Smooth muscle cell of the brain vasculature (primary cell): ENCODE results near the gene DBI.

ENCODE experiments used
- DNase-seq: peaks from one replicate; pipeline ENCODE4 v3.0.0-alpha.2; 2012; ENCODE audit warnings: low read depth, low spot score

Gene DBI

DNA sequence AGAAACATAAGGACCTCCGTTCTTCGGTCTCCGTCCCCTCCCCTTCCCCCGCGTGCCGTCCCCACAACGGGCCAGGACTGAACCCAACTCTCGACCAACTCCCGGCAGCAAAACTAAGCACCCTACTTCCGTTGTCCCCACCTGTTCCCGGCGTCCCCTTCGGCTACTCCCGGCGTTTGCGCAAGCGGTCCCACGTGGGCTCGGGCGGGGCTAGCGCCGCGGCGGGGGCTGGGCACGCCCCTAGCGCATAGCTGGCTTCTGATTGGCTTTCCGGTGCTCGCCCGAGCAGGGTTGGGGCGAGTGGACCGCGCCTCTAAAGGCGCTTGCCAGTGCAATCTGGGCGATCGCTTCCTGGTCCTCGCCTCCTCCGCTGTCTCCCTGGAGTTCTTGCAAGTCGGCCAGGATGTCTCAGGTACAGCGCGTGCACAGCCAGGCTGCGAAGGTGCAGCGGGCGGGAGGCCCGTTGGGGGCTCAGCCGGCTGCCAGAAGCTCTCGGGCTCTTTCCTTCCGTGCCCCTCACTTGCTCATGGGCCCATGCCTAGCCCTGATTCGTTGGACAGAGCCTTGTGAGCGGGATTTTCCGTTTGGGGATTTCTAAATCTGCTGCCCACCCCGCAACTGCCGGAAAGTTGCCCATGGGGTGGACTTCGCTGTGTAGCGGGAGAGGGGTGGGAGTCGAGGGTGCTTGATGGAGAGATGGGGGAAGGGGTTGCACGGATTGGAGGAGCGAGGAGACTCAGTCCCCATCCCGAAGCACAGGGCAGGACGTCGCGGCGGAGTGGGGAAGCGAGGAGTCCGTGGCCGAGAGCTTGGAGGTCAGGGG is at the start of gene DBI, which contains the start of gene C2orf76:
Gene DBI (plus strand): TSS at position 329 of the 823 bp plus-strand sequence. CDS start 75 bp downstream, at position 404.
Gene C2orf76 (minus strand): TSS at position 186 of the 823 bp plus-strand sequence. CDS start 26,875 bp downstream, outside the sequence.
- DNase-seq, result peak; percentile 87

DNA sequence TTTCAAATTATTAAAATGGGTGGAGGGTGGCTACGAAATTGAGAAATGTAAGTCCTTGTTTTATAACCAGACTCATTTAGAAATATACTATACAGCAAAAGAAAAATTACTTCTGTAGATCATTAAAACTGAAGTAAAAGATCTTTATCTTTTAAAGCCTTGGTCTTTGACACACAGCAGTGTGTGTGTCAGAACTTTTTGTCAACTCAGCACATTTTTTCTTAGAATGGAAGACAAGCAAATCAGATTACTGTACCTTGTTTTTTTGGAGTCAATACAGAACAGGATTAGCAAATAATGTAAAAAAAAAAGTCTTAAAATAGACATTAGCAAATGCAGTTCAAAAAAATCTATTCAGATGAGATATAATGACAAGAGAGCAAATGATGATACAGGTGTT is 49.2 kb upstream of the DBI start:
- DNase-seq, result no peak

DNA sequence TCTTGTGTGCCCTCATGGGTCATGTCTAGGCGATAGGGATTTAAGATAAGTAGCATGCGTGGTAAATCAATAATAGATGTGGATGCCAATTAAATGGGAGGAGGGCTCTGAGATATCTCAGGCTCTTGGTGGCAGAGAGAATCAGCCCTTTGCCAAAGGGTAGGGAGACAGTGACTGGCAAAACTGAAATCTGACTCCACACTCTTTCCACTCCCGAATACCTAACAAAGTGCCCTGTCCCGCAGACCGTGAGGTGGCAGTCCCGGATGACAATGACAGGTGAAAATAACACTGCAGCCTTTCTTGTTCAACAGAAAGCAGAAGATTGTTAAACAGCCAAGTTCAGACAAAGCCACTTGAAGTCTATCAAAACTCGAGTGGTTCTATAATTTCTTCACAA is 47.2 kb upstream of the DBI start:
- no peak for DNase-seq

- DNase-seq, result no peak
Observed at GRCh38 chr2:119323459-119323858, 43.3 kb upstream of the DBI start.

GRCh38 chr2:119324685-119325270 is 42.0 kb upstream of the DBI start:
- DNase-seq, result no peak

- DNase-seq, result no peak
Observed at GRCh38 chr2:119326938-119327337, 39.8 kb upstream of the DBI start.

DNA sequence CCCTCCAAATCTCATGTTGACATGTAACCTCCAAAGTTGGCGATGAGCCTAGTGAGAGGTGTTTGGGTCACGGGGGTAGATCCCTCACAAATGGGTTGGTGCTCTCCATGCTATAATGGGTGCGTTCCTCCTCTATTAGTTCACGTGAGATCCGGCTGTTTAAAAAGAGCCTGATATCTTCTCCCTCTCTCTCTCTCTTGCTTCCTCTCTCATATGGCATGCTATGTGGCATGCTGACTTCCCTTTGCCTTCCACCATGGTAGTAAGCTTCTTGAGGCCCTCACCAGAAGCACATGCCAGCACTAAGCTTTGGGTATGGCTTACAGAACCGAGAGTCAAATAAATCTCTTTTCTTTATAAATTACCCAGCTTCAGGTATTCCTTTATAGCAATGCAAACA is 39.3 kb upstream of the DBI start:
- no peak for DNase-seq

DNA sequence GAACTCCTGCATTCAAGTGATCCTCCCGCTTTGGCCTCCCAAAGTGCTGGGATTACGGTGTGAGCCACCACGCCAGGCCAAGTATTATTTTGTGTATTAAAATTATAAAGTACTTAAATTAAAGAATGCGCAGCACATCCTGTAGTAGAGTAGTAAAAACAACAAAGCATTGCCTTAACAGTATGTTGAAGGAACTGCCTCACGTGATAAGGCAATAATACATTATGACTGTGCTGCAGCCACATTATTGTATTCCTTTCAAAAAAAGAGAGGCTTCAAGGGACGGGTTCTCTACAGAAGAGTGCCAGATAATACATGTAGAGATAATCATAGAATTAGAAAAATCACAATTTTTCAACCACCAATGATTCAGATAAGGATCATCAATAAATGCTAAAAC is 33.8 kb upstream of the DBI start:
- DNase-seq, result no peak

DNA sequence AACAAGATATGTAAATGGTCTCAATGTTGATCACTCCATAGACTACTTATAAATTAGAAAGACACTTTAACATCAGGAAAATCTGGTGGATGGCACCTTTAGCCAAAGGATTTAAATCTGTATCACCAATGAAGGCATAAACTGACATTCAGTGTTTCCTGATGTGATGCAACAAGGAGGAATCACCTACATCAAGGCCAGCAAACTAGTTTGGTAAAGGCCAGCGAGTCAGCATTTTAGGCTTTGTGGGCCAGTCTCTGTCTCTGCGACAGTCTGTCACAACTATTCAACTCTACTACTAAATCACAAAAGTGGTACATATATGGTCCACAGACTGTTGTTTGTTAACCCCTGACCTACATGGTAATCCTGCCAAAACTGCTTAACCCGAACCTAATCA is 33.4 kb upstream of the DBI start:
- no peak for DNase-seq

GRCh38 chr2:119333833-119334232 is 32.9 kb upstream of the DBI start:
- DNase-seq, result no peak

DNA sequence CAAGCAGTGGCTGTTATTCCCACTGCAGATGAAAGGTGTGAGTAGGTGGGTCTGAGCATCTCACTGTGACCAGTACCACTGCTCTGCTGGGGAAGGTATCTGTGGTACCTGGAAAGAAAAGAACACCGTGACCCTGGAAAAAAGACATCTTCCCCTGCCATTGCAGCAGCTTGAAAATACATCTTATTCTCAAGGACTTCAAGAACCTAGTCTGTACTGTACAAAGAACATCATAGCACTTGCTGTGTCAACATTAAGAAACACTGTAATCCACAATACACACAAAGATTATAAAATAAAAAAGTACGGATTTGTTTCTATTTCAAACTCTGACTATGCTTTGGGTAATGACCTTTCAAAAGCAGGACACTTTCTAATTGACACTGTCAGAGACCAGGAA is 29.0 kb upstream of the DBI start:
- no peak for DNase-seq

DNA sequence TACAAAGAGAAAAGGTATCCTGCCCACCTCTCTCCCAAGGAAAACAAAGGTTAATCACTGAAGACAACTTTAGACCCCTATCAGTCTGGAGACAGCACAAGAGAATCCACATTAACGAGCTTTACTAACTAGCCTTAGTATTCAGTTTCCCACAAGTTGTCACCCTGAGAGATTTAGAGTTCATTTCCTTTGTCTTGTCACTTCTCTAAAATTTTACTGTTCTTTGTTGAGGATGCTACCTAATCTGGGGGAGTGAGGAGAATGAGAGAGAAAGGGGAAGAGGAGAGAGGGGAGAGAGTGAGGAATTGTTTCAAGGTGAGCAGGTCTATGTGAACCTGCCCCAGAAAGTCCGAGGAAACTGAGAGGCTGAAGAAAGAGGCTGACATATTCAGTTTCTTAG is 28.5 kb upstream of the DBI start:
- no peak for DNase-seq

DNA sequence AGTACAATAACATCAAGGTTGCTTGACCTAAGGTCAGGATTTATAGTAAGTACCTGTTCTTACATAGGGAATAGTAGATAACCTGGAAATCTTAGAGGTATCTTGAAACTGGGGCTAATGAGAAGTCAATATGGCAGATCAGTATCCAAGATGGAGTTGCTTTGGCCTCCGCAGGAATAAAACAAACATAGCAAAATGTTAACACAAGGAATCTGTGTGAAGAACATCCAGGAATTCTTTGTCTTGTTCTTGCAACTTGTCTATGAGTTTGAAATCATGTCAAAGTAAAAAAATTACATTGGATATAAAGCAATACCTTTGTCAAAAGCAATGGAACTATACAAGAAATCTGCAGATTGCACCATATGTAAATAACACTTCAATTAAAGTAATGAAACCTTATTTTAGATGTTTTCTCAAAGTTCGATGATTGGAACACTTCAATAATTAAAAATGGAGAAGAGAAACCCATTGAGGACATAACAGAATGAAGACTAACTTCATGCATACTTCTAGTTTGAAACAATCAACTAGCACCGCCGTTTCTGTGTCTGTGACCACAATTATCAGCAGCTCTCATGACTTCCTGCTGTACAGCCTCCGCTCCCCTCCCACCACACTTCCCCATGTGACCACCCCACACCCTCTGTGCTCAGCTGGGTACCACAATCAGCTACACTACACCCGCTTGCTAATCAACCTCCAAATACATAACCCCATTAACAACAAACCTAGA is 27.8 kb upstream of the DBI start:
- DNase-seq, result no peak

GRCh38 chr2:119339562-119339923 is 27.2 kb upstream of the DBI start:
- DNase-seq, result no peak

DNA sequence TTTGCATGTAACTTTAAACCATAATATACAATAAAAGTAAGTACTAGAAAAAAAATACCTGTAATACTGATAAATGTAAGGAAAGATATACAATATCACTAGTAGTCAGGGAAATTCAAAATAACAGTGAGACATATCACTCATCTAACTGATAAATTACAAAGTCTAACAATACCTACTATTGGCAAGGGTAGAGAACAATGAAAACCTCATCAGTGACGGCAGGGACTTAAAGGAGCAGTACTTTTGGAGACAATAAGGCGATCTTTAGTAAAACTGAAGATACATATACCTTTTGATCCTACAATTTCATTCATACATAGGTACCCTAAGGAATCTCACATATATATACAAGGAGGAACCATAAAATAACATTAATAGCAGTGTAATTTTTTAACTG is 25.1 kb upstream of the DBI start:
- DNase-seq, result no peak

- DNase-seq, result no peak
Observed at GRCh38 chr2:119349289-119349688, 17.5 kb upstream of the DBI start.

DNA sequence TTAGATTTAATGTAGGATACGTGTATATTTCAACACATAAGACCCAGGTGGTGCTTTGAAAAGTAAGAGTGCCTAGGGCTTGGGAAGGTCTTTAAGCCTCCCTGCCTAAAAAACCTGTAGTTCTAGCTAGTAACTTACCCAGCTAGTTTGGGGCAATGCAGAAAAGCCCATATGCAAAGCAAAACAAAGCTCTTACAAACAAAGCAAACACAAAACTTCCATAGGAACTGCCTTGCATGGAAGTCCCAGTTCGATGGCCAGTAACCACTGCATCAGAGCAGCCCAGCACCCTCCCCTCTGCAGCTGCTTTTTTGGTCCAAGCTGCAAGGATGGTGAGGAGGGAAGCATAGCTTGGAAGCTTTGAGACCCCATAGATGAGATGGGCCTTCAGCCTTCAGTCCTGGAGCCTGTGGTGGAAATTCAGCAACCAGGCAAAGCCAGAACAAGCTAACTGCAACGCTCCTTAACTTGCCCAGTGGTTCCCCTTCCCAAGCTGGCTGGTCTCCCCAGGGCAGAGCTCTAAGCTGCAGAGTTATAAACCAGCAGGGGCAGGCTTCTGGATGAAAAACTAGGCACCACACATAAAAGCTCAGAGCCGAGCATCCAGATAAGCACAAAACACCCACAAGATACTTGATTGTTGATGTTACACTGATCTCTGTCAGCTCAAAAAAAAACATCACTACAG is 16.3 kb upstream of the DBI start:
- DNase-seq, result no peak

DNA sequence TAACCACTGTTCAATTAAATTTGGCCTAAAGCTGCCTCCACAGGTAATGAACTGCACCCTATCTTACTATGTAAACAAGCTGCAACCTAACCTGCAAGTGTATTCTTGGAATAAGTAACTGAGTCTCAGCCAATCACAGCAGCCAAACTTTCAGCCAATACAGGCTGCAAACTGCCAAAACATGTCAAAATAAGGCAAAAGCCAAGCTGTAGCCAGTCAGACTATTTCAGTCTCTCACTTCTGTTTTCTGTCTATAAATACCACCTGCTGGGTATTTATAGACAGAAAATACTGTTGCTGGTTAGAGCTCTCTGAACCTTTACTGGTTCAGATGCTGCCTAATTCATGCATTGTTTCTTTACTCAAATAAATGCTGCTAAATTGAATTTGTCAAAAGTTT is 14.4 kb upstream of the DBI start:
- DNase-seq, result no peak

DNA sequence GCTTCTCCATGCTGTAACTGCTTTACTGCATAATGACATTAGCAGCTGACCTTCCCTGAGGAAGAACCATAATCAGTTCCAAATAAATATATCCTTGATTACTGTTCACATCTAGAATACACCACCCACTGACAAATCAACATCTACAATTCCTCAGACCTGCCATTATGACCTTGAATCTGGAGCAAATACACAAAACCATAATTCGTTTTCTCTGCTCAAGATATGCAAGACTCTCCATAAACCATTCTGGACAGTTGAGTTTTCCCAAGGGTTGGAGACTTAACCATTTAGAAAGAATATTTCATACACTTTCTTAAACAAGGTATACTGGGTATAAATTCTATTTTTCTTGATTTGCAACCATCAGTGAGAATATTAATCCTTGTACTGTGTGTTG is 11.9 kb upstream of the DBI start:
- DNase-seq, result no peak

- no peak for DNase-seq
Observed at GRCh38 chr2:119359774-119360173, 7.0 kb upstream of the DBI start.

GRCh38 chr2:119360423-119360966 is 6.3 kb upstream of the DBI start:
- DNase-seq, result no peak

DNA sequence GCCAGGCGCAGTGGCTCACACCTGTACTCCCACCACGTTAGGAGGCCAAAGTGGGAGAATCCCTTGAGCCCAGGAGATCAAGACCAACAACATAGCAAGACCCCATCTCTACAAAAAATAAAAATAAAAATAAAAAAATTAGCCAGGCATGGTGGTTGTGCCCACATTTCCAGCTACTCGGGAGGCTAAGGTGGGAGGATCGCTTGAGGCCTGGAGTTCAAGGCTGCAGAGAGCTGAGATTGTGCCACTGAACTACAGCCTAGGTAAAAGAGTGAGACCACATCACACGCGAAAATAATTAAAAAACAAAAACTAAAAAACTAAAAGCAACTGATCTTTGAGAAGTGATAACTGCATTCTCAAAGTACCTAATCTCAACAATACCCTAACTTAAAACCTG is 2.0 kb upstream of the DBI start:
- no peak for DNase-seq
